MM.1S (cell line): ENCODE measurements around the gene CSDE1.
"Not testable (repeated sequence)": the region's sequence is repeated elsewhere in the genome, so short reads cannot be mapped to it uniquely, and the experiment has no call there.

Source experiments
- DNase-seq: peaks from one replicate; pipeline ENCODE4 v3.0.0-alpha.2; 2015
- H2AFZ ChIP-seq: fragments of 300-600 bp; sonication (generic); 2 replicates; pipeline ENCODE4 v1.6.0; 2016; ENCODE audit warnings: antibody characterized with exemption, low read length
- H3F3A ChIP-seq: fragments of 300-600 bp; sonication (generic); 2 replicates; pipeline ENCODE4 v1.6.1; 2016; ENCODE audit warnings: mild to moderate bottlenecking, antibody characterized with exemption, low read length, moderate library complexity, mixed read lengths; ENCODE audit not compliant: insufficient read depth
- H3K27ac ChIP-seq: fragments of 300-600 bp; sonication (generic); 2 replicates; pipeline ENCODE4 v1.5.1; 2016; ENCODE audit warnings: mild to moderate bottlenecking, low read length
- H3K27me3 ChIP-seq: fragments of 300-600 bp; sonication (generic); replicated peaks from 2 replicates; pipeline ENCODE4 v1.6.0; 2016; ENCODE audit warnings: low read length; ENCODE audit not compliant: insufficient read depth
- H3K36me3 ChIP-seq: fragments of 300-600 bp; sonication (generic); replicated peaks from 2 replicates; pipeline ENCODE4 v1.6.1; 2016; ENCODE audit warnings: mild to moderate bottlenecking, low read length, mixed read lengths; ENCODE audit not compliant: insufficient read depth
- H3K4me1 ChIP-seq: fragments of 300-600 bp; sonication (generic); 2 replicates; pipeline ENCODE4 v1.6.1; 2016; ENCODE audit warnings: low read length, mixed read lengths
- H3K4me2 ChIP-seq: fragments of 300-600 bp; sonication (generic); 2 replicates; pipeline ENCODE4 v1.6.0; 2016; ENCODE audit warnings: low read depth, low read length
- H3K4me3 ChIP-seq: fragments of 300-600 bp; sonication (generic); 2 replicates; pipeline ENCODE4 v1.5.1; 2016; ENCODE audit warnings: low read length, mixed read lengths
- H3K79me2 ChIP-seq: fragments of 300-600 bp; sonication (generic); 2 replicates; pipeline ENCODE4 v1.6.1; 2016; ENCODE audit warnings: mixed run types, low read length, mixed read lengths
- H3K9ac ChIP-seq: fragments of 300-600 bp; sonication (generic); 2 replicates; pipeline ENCODE4 v1.6.1; 2016; ENCODE audit warnings: low read length, mixed read lengths
- H3K9me2 ChIP-seq: fragments of 300-600 bp; sonication (generic); replicated peaks from 2 replicates; pipeline ENCODE4 v1.6.1; 2016; ENCODE audit warnings: mild to moderate bottlenecking, low read length, mixed read lengths; ENCODE audit not compliant: insufficient read depth
- H3K9me3 ChIP-seq: fragments of 300-600 bp; sonication (generic); replicated peaks from 2 replicates; pipeline ENCODE4 v1.6.1; 2016; ENCODE audit warnings: mild to moderate bottlenecking, low read length, mixed read lengths; ENCODE audit not compliant: insufficient read depth
- H4K20me1 ChIP-seq: fragments of 300-600 bp; sonication (generic); 2 replicates; pipeline ENCODE4 v1.6.1; 2016; ENCODE audit warnings: mild to moderate bottlenecking, low read length, moderate library complexity, mixed read lengths; ENCODE audit not compliant: insufficient read depth
- CTCF ChIP-seq: fragments of 300-600 bp; sonication (generic); IDR thresholded peaks from 2 replicates; pipeline ENCODE4 v1.5.1; 2016; ENCODE audit warnings: antibody characterized with exemption, low read length, mixed read lengths
- EZH2 ChIP-seq: fragments of 300-600 bp; sonication (generic); optimal IDR thresholded peaks from 2 replicates; pipeline ENCODE3; 2017; ENCODE audit warnings: low read depth, mild to moderate bottlenecking, antibody characterized with exemption, low read length, mixed read lengths
- EZH2phosphoT487 ChIP-seq: fragments of 300-600 bp; sonication (generic); IDR thresholded peaks from 2 replicates; pipeline ENCODE4 v1.6.1; 2018; ENCODE audit warnings: antibody characterized with exemption, low read length

Gene CSDE1

DNA sequence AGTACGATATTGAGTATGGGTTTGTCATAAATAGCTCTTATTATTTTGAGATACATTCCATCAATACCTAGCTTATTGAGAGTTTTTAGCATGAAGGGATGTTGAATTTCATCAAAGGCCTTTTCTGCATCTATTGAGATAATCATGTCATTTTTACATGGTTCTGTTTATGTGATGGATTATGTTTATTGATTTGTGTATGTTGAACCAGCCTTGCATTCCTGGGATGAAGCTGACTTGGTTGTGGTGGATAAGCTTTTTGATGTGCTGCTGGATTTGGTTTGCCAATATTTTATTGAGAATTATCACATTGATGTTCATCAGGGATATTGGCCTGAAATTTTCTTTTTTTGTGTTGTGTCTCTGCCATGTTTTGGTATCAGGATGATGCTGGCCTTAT lies 28.7 kb upstream of the CSDE1 start:
- not testable (repeated sequence) for H3K9me2 ChIP-seq, H3K9ac ChIP-seq, H3K27ac ChIP-seq, H3K4me2 ChIP-seq, H3K9me3 ChIP-seq, H3K79me2 ChIP-seq, H3K4me1 ChIP-seq, DNase-seq, H2AFZ ChIP-seq, H3F3A ChIP-seq, H3K36me3 ChIP-seq, H3K27me3 ChIP-seq, H4K20me1 ChIP-seq, H3K4me3 ChIP-seq

DNA sequence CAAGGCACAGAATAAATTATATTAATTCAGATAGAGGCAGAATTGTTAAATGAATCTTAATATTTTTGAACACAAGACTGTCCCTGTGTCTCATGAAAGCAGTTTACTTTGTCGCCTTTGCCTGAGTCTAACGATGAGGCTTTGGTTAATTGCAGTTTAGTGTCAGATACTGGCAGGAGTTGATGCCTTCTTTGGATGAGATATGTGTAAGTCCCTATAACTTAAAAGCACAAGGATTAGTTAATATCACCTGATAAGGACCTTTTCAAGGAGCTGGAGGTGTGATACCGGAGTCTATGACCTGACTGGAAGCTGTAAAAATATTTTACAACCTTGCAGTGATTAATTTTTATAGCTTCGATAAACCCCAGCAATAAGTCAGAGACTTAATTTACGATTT lies 24.7 kb upstream of the CSDE1 start:
- peaks cover 20% of the 10 kb centered on the region for H3K79me2 ChIP-seq
- peaks cover 5% of the 10 kb centered on the region; the same call in 1 of the 2 replicates for H3F3A ChIP-seq
- no peak overlapping the region for H3K4me3 ChIP-seq
- no peak overlapping the region for H3K9ac ChIP-seq
- H3K4me2 ChIP-seq = no peak overlapping the region
- no peak for DNase-seq
- no peaks in the 10 kb centered on the region for H3K36me3 ChIP-seq
- no peaks in the 10 kb centered on the region for H4K20me1 ChIP-seq
- no peaks in the 10 kb centered on the region for H3K9me2 ChIP-seq
- H3K4me1 ChIP-seq = peaks cover 6% of the 10 kb centered on the region; the same call in 1 of the 2 replicates
- H3K9me3 ChIP-seq = no peaks in the 10 kb centered on the region
- no peak overlapping the region for H3K27ac ChIP-seq
- no peak overlapping the region for H2AFZ ChIP-seq
- no peaks in the 10 kb centered on the region for H3K27me3 ChIP-seq
- TF ChIP-seq EZH2phosphoT487 = no peak
- no peak for TF ChIP-seq CTCF
- TF ChIP-seq EZH2 = no peak

GRCh38 chr1:114780344-114781226 lies 22.8 kb upstream of the CSDE1 start, which contains the start of gene SIKE1:
Gene SIKE1 (minus strand): TSS chr1:114780685. CDS start chr1:114780607, 78 bp downstream.
- Histone ChIP-seq H2AFZ (peak within 1 kb of the TSS; percentile 72), H3K9me2 (no peaks in the 10 kb centered on the region), H3K4me3 (peak within 1 kb of the TSS; percentile 87), H3K4me2 (peak within 1 kb of the TSS; percentile 78), H4K20me1 (no peaks in the 10 kb centered on the region), H3K79me2 (peaks cover 20% of the 10 kb centered on the region), H3F3A (peaks cover 5% of the 10 kb centered on the region; the same call in 1 of the 2 replicates), H3K4me1 (peaks cover 6% of the 10 kb centered on the region; the same call in 1 of the 2 replicates), H3K9ac (peak within 1 kb of the TSS; percentile 81), H3K27me3 (no peaks in the 10 kb centered on the region), H3K36me3 (no peaks in the 10 kb centered on the region), H3K9me3 (no peaks in the 10 kb centered on the region), H3K27ac (peak within 1 kb of the TSS; percentile 89)
- peak; percentile 90 for DNase-seq
- no peak for TF ChIP-seq EZH2phosphoT487
- no peak for TF ChIP-seq CTCF
- TF ChIP-seq EZH2 = no peak

DNA sequence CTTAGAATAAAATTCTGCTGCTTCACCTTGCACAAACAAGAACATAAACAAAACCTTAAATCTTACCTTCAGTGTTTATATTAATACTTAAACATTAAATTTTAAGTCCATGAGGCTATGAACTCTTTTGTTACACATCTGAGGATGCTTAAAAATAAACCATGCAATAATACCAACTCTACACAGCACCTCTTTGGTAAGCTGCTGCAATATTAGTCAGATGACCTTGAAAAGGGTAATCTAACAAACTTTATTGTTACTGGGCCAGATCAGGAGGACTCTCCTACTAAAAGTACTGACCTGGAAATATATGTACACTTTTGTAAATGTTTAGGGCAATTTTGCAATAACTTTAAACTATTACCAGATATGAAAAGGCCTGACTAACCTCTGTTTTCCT lies 21.9 kb upstream of the CSDE1 start:
- TF ChIP-seq EZH2 (no peak), CTCF (no peak), EZH2phosphoT487 (no peak)
- Histone ChIP-seq H3K4me2 (peak overlapping the region; percentile 78), H3K27ac (peak overlapping the region; percentile 89; the same call in 1 of the 2 replicates), H3K27me3 (no peaks in the 10 kb centered on the region), H3K36me3 (no peaks in the 10 kb centered on the region), H2AFZ (peak overlapping the region; percentile 72; the same call in 1 of the 2 replicates), H4K20me1 (no peaks in the 10 kb centered on the region), H3K9ac (peak overlapping the region; percentile 81), H3K9me2 (no peaks in the 10 kb centered on the region), H3K4me1 (peaks cover 6% of the 10 kb centered on the region; the same call in 1 of the 2 replicates), H3K4me3 (peak overlapping the region; percentile 87), H3K9me3 (no peaks in the 10 kb centered on the region), H3K79me2 (peaks cover 20% of the 10 kb centered on the region), H3F3A (peaks cover 5% of the 10 kb centered on the region; the same call in 1 of the 2 replicates)
- no peak for DNase-seq

DNA sequence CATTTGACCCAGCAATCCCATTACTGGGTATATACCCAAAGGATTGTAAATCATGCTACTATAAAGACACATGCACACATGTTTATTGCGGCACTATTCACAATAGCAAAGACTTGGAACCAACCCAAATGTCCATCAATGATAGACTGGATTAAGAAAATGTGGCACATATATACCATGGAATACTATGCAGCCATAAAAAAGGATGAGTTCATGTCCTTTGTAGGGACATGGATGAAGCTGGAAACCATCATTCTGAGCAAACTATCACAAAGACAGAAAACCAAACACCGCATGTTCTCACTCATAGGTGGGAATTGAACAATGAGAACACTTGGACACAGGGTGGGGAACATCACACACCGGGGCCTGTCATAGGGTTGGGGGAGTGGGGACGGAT lies 18.9 kb upstream of the CSDE1 start:
- not testable (repeated sequence) for H3K27ac ChIP-seq, H4K20me1 ChIP-seq, H3K36me3 ChIP-seq, H3F3A ChIP-seq, H3K27me3 ChIP-seq, DNase-seq, H3K4me3 ChIP-seq, H3K4me1 ChIP-seq, H3K9me3 ChIP-seq, H3K4me2 ChIP-seq, H3K9me2 ChIP-seq, H3K9ac ChIP-seq, H2AFZ ChIP-seq
- H3K79me2 ChIP-seq = peaks cover 20% of the 10 kb centered on the region
